HEK293 (cell line): ENCODE measurements around the gene RHBDL3.

Experiments used
- CTCF ChIP-seq: fragments of 450-650 bp; formaldehyde crosslinking; IDR thresholded peaks from 2 replicates; pipeline ENCODE4 v1.5.1; 2016; ENCODE audit warnings: missing biosample characterization, missing genetic modification characterization
- ELK4 ChIP-seq: IDR thresholded peaks from 2 replicates; pipeline ENCODE4 v1.6.1; 2011; ENCODE audit warnings: mild to moderate bottlenecking, low read depth, low read length, borderline replicate concordance
- ZBTB8A ChIP-seq: fragments of 450-650 bp; formaldehyde crosslinking; IDR thresholded peaks from 2 replicates; pipeline ENCODE4 v1.5.1; 2016; ENCODE audit warnings: missing biosample characterization, missing genetic modification characterization
- ZEB2 ChIP-seq: fragments of 450-650 bp; formaldehyde crosslinking; IDR thresholded peaks from 2 replicates; pipeline ENCODE4 v1.5.1; 2016; ENCODE audit warnings: missing biosample characterization, missing genetic modification characterization
- ZNF121 ChIP-seq: fragments of 450-650 bp; formaldehyde crosslinking; IDR thresholded peaks from 2 replicates; pipeline ENCODE4 v1.5.1; 2016; ENCODE audit warnings: missing biosample characterization, missing genetic modification characterization
- ZNF133 ChIP-seq: fragments of 450-650 bp; formaldehyde crosslinking; IDR thresholded peaks from 2 replicates; pipeline ENCODE4 v1.5.1; 2016; ENCODE audit warnings: missing biosample characterization, missing genetic modification characterization
- ZNF174 ChIP-seq: fragments of 450-650 bp; formaldehyde crosslinking; IDR thresholded peaks from 2 replicates; pipeline ENCODE4 v1.5.0; 2017; ENCODE audit warnings: missing biosample characterization, mild to moderate bottlenecking, missing genetic modification characterization
- ZNF175 ChIP-seq: fragments of 450-650 bp; formaldehyde crosslinking; IDR thresholded peaks from 2 replicates; pipeline ENCODE4 v1.5.1; 2016; ENCODE audit warnings: missing biosample characterization, missing genetic modification characterization
- ZNF350 ChIP-seq: fragments of 450-650 bp; formaldehyde crosslinking; IDR thresholded peaks from 2 replicates; pipeline ENCODE4 v1.5.0; 2017; ENCODE audit warnings: missing biosample characterization, mild to moderate bottlenecking, missing genetic modification characterization
- ZNF398 ChIP-seq: fragments of 450-650 bp; formaldehyde crosslinking; IDR thresholded peaks from 2 replicates; pipeline ENCODE4 v1.5.1; 2017; ENCODE audit warnings: missing biosample characterization, missing genetic modification characterization
- ZNF654 ChIP-seq: fragments of 450-650 bp; formaldehyde crosslinking; IDR thresholded peaks from 2 replicates; pipeline ENCODE4 v1.5.1; 2016; ENCODE audit warnings: low read depth, missing biosample characterization, missing genetic modification characterization
- ZNF776 ChIP-seq: fragments of 450-650 bp; formaldehyde crosslinking; IDR thresholded peaks from 2 replicates; pipeline ENCODE4 v1.5.0; 2017; ENCODE audit warnings: missing biosample characterization, missing genetic modification characterization, borderline replicate concordance
- TF ChIP-seq, protein P1 (sequence below): fragments of 450-650 bp; formaldehyde crosslinking; IDR thresholded peaks from 2 replicates; pipeline ENCODE4 v1.5.1; 2016; ENCODE audit warnings: missing biosample characterization, missing genetic modification characterization
- TF ChIP-seq, protein P2 (sequence below): fragments of 450-650 bp; formaldehyde crosslinking; IDR thresholded peaks from 2 replicates; pipeline ENCODE4 v1.5.1; 2016; ENCODE audit warnings: missing biosample characterization, missing genetic modification characterization

GRCh38 chr17:32241640-32242039, 24.0 kb upstream of the RHBDL3 start:
- TF ChIP-seq ZNF398 (tag by site-specific recombination) (no peak), ZNF121 (tag by site-specific recombination) (no peak), CTCF (no peak), ZNF133 (no peak), ZEB2 (tag by site-specific recombination) (no peak), ZNF174 (no peak), ELK4 (no peak), ZNF654 (tag by site-specific recombination) (no peak), ZNF175 (tag by site-specific recombination) (no peak), ZNF350 (tag by site-specific recombination) (no peak), ZBTB8A (no peak), ZNF776 (tag by site-specific recombination) (no peak)
- TF ChIP-seq, protein P1, sequence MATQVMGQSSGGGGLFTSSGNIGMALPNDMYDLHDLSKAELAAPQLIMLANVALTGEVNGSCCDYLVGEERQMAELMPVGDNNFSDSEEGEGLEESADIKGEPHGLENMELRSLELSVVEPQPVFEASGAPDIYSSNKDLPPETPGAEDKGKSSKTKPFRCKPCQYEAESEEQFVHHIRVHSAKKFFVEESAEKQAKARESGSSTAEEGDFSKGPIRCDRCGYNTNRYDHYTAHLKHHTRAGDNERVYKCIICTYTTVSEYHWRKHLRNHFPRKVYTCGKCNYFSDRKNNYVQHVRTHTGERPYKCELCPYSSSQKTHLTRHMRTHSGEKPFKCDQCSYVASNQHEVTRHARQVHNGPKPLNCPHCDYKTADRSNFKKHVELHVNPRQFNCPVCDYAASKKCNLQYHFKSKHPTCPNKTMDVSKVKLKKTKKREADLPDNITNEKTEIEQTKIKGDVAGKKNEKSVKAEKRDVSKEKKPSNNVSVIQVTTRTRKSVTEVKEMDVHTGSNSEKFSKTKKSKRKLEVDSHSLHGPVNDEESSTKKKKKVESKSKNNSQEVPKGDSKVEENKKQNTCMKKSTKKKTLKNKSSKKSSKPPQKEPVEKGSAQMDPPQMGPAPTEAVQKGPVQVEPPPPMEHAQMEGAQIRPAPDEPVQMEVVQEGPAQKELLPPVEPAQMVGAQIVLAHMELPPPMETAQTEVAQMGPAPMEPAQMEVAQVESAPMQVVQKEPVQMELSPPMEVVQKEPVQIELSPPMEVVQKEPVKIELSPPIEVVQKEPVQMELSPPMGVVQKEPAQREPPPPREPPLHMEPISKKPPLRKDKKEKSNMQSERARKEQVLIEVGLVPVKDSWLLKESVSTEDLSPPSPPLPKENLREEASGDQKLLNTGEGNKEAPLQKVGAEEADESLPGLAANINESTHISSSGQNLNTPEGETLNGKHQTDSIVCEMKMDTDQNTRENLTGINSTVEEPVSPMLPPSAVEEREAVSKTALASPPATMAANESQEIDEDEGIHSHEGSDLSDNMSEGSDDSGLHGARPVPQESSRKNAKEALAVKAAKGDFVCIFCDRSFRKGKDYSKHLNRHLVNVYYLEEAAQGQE (tag by site-specific recombination) = no peak
- TF ChIP-seq, protein P2, sequence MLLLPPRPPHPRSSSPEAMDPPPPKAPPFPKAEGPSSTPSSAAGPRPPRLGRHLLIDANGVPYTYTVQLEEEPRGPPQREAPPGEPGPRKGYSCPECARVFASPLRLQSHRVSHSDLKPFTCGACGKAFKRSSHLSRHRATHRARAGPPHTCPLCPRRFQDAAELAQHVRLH (tag by site-specific recombination) = no peak
